IMR-90 (cell line): Measurements from ENCODE around the gene MTRF1L. TPM values are rescaled to one million over a fixed set of nuclear protein-coding genes. Genes with fewer than 3 reads are reported as not detected.

Experiments
- ATAC-seq: fragments of 200-7000 bp; cut with Tn5 transposase; 2 replicates; pipeline ENCODE4 v1.9.1; 2020; ENCODE audit warnings: low read depth, mild to moderate bottlenecking, moderate library complexity
- BruUV-seq: library from RNA; stranded (reverse); fragments of 400-500 nt; replicated peaks from 2 replicates; lab custom pipeline; 2021; lab: Mats Ljungman, UMichigan
- CTCF ChIA-PET: fragments of 300-600 bp; formaldehyde crosslinking; extraction: SDS; loops from one replicate; lab custom pipeline; 2021; ENCODE audit warnings: antibody characterized with exemption; lab: Yijun Ruan, JAX
- POLR2A ChIA-PET: fragments of 300-600 bp; sonication (Branson Sonifier 250); formaldehyde crosslinking; loops from one replicate; lab custom pipeline; 2022; ENCODE audit warnings: antibody characterized with exemption; ENCODE audit not compliant: unreplicated experiment; lab: Charles Lee
- DNase-seq: peaks from one replicate; pipeline ENCODE4 v3.0.0; 2013
- H2AFZ ChIP-seq: replicated peaks from 2 replicates; pipeline ENCODE3; 2013; ENCODE audit warnings: low read length, mild to moderate bottlenecking; ENCODE audit not compliant: poor library complexity
- H2AK5ac ChIP-seq: 2 replicates; pipeline ENCODE4 v1.6.1; 2013; ENCODE audit warnings: low read depth, low read length, inconsistent platforms
- H2AK9ac ChIP-seq: replicated peaks from 2 replicates; pipeline ENCODE3; 2013; ENCODE audit warnings: mild to moderate bottlenecking, low read depth, low read length, moderate library complexity; ENCODE audit not compliant: poor library complexity
- H2BK120ac ChIP-seq: 2 replicates; pipeline ENCODE4 v1.6.1; 2013; ENCODE audit warnings: low read depth, low read length, inconsistent platforms
- H2BK15ac ChIP-seq: 3 replicates; pipeline ENCODE4 v1.6.1; 2013; ENCODE audit warnings: low read depth, low read length, inconsistent platforms
- H2BK20ac ChIP-seq: 2 replicates; pipeline ENCODE4 v1.6.1; 2013; ENCODE audit warnings: low read depth, mild to moderate bottlenecking, inconsistent platforms, low read length, moderate library complexity
- H2BK5ac ChIP-seq: 2 replicates; pipeline ENCODE4 v1.6.1; 2013; ENCODE audit warnings: mild to moderate bottlenecking, low read depth, low read length, inconsistent platforms; ENCODE audit not compliant: poor library complexity, severe bottlenecking
- H3K14ac ChIP-seq: replicated peaks from 2 replicates; pipeline ENCODE4 v1.6.1; 2013; ENCODE audit warnings: low read depth, low read length, inconsistent platforms
- H3K18ac ChIP-seq: 2 replicates; pipeline ENCODE4 v1.6.1; 2013; ENCODE audit warnings: low read depth, low read length, control low read depth
- H3K23ac ChIP-seq: 2 replicates; pipeline ENCODE4 v1.6.1; 2013; ENCODE audit warnings: low read depth, low read length, inconsistent platforms
- H3K27ac ChIP-seq: 2 replicates; pipeline ENCODE4 v1.5.1; 2013; ENCODE audit warnings: mild to moderate bottlenecking, control low read depth, low read length; ENCODE audit not compliant: insufficient read depth
- H3K27me3 ChIP-seq: 2 replicates; pipeline ENCODE4 v1.6.1; 2013; ENCODE audit warnings: low read length; ENCODE audit not compliant: control insufficient read depth, insufficient read depth
- H3K36me3 ChIP-seq: 2 replicates; pipeline ENCODE4 v1.6.1; 2013; ENCODE audit warnings: low read length, mixed read lengths; ENCODE audit not compliant: control insufficient read depth, insufficient read depth
- H3K4ac ChIP-seq: 2 replicates; pipeline ENCODE4 v1.6.1; 2013; ENCODE audit warnings: low read depth, low read length, inconsistent platforms
- H3K4me1 ChIP-seq: 2 replicates; pipeline ENCODE4 v1.6.1; 2013; ENCODE audit warnings: low read length, mixed read lengths; ENCODE audit not compliant: control insufficient read depth, insufficient read depth
- H3K4me2 ChIP-seq: 2 replicates; pipeline ENCODE4 v1.6.1; 2013; ENCODE audit warnings: low read depth, mild to moderate bottlenecking, control low read depth, low read length, moderate library complexity
- H3K4me3 ChIP-seq: 2 replicates; pipeline ENCODE4 v1.5.1; 2013; ENCODE audit warnings: low read depth, mild to moderate bottlenecking, control low read depth, low read length, moderate library complexity; ENCODE audit not compliant: insufficient read depth
- H3K56ac ChIP-seq: 2 replicates; pipeline ENCODE4 v1.6.1; 2013; ENCODE audit warnings: low read length, inconsistent platforms; ENCODE audit not compliant: insufficient read depth; ENCODE audit errors: extremely low read depth
- H3K79me1 ChIP-seq, 2 experiments: 2 replicates each; pipeline ENCODE4 v1.6.1; 2013; ENCODE audit warnings: low read length in 2 of 2, inconsistent platforms in 1 of 2, low read depth in 1 of 2
- H3K9ac ChIP-seq: 2 replicates; pipeline ENCODE4 v1.6.1; 2013; ENCODE audit warnings: low read depth, low read length, control low read depth
- H3K9me1 ChIP-seq: 2 replicates; pipeline ENCODE4 v1.6.1; 2013; ENCODE audit warnings: low read length, inconsistent platforms; ENCODE audit not compliant: insufficient read depth
- H3K9me3 ChIP-seq: 2 replicates; pipeline ENCODE4 v1.6.1; 2013; ENCODE audit warnings: low read length; ENCODE audit not compliant: control insufficient read depth, insufficient read depth
- H4K20me1 ChIP-seq: 2 replicates; pipeline ENCODE4 v1.6.1; 2013; ENCODE audit warnings: low read length, inconsistent platforms; ENCODE audit not compliant: insufficient read depth
- H4K5ac ChIP-seq: 2 replicates; pipeline ENCODE4 v1.6.1; 2013; ENCODE audit warnings: mild to moderate bottlenecking, low read depth, low read length, control low read depth
- H4K8ac ChIP-seq, 2 experiments: 2 replicates each; pipeline ENCODE4 v1.6.1; 2013; ENCODE audit warnings: low read depth in 2 of 2, low read length in 2 of 2, control low read depth in 1 of 2, inconsistent platforms in 1 of 2
- H4K91ac ChIP-seq: 2 replicates; pipeline ENCODE4 v1.6.1; 2013; ENCODE audit warnings: low read depth, low read length, inconsistent platforms; ENCODE audit not compliant: insufficient read depth
- CEBPB ChIP-seq: IDR thresholded peaks from 2 replicates; pipeline ENCODE4 v1.6.1; 2012; ENCODE audit warnings: low read depth, low read length, improper control_type of control experiment
- MAZ ChIP-seq: IDR thresholded peaks from 2 replicates; pipeline ENCODE4 v1.6.1; 2012; ENCODE audit warnings: low read depth, mild to moderate bottlenecking, low read length, improper control_type of control experiment, moderate library complexity, borderline replicate concordance
- MXI1 ChIP-seq: IDR thresholded peaks from 2 replicates; pipeline ENCODE4 v1.6.1; 2012; ENCODE audit warnings: low read depth, mild to moderate bottlenecking, low read length, moderate library complexity, borderline replicate concordance
- RAD21 ChIP-seq: IDR thresholded peaks from 2 replicates; pipeline ENCODE4 v1.6.1; 2012; ENCODE audit warnings: low read length, improper control_type of control experiment
- SMC3 ChIP-seq: fragments of 150-350 bp; IDR thresholded peaks from 2 replicates; pipeline ENCODE4 v1.6.1; 2016; ENCODE audit warnings: low read depth, mild to moderate bottlenecking, antibody characterized with exemption, low read length, moderate library complexity
- WGBS, 2 experiments: methylation state at CpG; one replicate each; pipeline versions ENCODE4 v1.1.5 to v1.1.7; 2013; ENCODE audit warnings: missing lambda C conversion rate in 2 of 2; ENCODE audit not compliant: insufficient read length in 1 of 2; ENCODE audit errors: extremely low coverage in 2 of 2; 5-methylcytosine and 5-hydroxymethylcytosine counted together
- dilution Hi-C: fragments of 300-500 bp; cut with HindIII; formaldehyde crosslinking; loops from one replicate; pipeline ENCODE4 v1.14.3; 2018; ENCODE audit warnings: low sequenced_read_pairs; ENCODE audit not compliant: unreplicated experiment
- in situ Hi-C: fragments of 300-500 bp; cut with MboI; formaldehyde crosslinking; loops from 3 replicates; pipeline ENCODE4 v1.14.3; 2019; ENCODE audit warnings: low sequenced_read_pairs, inconsistent platforms, mixed read lengths
- intact Hi-C: fragments of 100-400 bp; cut with micrococcal nuclease; formaldehyde crosslinking; loops from 2 replicates; pipeline ENCODE4 v1.10.0; 2022
- polyA plus RNA-seq, 3 experiments: library from polyadenylated mRNA; depleted of rRNA; stranded (reverse); fragments of >200 nt; gene quantifications; 2 replicates each; pipeline ENCODE4 v1.2.3, GENCODE V29; 2012; ENCODE audit warnings: low replicate concordance in 1 of 3
- total RNA-seq: library from RNA; depleted of rRNA; stranded (reverse); fragments of >200 nt; gene quantifications from 2 replicates; pipeline ENCODE4 v1.2.3, GENCODE V29; 2012

The MTRF1L gene
- total and polyA plus RNA-seq, 2 of the 4 experiments (the other 2 are of a cell fraction), result 6.9 to 11.1 TPM

DNA sequence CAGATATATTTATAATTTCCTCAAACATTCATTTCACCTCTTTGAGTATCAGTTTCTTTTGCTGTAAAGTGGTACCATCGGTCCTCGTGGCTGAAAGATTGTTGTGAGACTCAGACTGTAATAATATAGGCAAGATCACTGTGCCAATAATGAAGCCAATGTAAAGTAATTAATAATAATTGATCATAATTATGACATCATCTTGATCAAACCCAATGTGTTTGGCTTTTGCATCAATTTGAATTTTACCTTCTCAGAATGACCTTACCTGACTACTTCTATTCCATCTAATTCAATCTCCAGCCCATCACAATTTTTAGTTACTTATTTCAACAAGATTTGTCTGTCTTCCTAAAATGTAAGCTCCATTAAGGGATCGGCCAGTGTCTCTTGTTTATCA lies 15.8 kb upstream of the MTRF1L start:
- WGBS, 2 experiments, result no CpG with 5 or more reads among the region's 3 CpGs
- Histone ChIP-seq H3K4me3 (no peak overlapping the region), H2BK15ac (no peak overlapping the region), H3K27ac (no peak overlapping the region), H2AFZ (no peak overlapping the region), H2AK9ac (no peak overlapping the region), H3K9me3 (no peaks in the 10 kb centered on the region), H2BK5ac (no peak overlapping the region), H3K14ac (no peak overlapping the region), H3K9me1 (peaks cover 4% of the 10 kb centered on the region; the same call in 1 of the 2 replicates), H2BK20ac (no peak overlapping the region), H3K36me3 (0 out of 2 replicates have a peak, but pooled peaks cover 2% of the 10 kb centered on the region), H4K5ac (no peak overlapping the region), H4K91ac (no peak overlapping the region), H4K8ac (no peak overlapping the region), H3K23ac (no peak overlapping the region), H3K4ac (no peak overlapping the region), H2AK5ac (no peak overlapping the region), H3K56ac (no peak overlapping the region), H3K4me1 (peaks cover 2% of the 10 kb centered on the region; the same call in 1 of the 2 replicates), H3K18ac (no peak overlapping the region), H3K27me3 (no peaks in the 10 kb centered on the region), H3K9ac (no peak overlapping the region), H4K20me1 (no peaks in the 10 kb centered on the region), H2BK120ac (no peak overlapping the region), H3K4me2 (no peak overlapping the region), H3K79me1 (no peaks in the 10 kb centered on the region)
- no peak for TF ChIP-seq SMC3
- TF ChIP-seq MXI1, result no peak
- no peak for TF ChIP-seq CEBPB
- no peak for TF ChIP-seq RAD21
- TF ChIP-seq MAZ, result no peak
- ATAC-seq, result no peak
- ChIA-PET CTCF (interaction anchor here (0.5 kb wide), 1 partner anchor 658 kb away, joined by 3 read pairs; no protein-coding TSS in a partner anchor), POLR2A (no interaction called here)
- DNase-seq, result no peak
- intact Hi-C loops (no loop called here), in situ Hi-C loops (no loop called here), dilution Hi-C loops (no loop called here)
- no TSS peak for BruUV-seq
